ENCODE data around the gene GRIP1.

Gene GRIP1

GRCh38 chr12:66375560-66375959 is 303.3 kb downstream of the GRIP1 start:
- no peak for DNase-seq

DNA sequence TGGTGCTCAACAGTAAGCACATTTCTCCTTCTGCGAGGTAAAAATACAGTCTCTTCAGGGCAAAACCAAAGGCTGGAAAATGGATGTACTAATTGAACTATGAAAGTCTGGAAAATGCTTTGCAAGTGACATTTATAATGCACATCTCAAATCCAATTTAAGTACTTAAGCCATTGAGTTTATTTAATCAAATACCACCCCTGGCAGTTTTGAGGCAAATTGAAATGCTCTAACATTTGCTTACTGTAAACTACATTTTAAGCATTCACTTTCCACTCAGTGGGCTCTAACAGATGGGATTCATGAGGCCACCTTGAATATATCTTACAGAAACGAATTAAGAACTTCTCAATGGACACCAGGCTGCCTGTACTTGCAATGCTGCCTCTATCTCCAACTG is 306.9 kb downstream of the GRIP1 start:
- no peak for DNase-seq

DNA sequence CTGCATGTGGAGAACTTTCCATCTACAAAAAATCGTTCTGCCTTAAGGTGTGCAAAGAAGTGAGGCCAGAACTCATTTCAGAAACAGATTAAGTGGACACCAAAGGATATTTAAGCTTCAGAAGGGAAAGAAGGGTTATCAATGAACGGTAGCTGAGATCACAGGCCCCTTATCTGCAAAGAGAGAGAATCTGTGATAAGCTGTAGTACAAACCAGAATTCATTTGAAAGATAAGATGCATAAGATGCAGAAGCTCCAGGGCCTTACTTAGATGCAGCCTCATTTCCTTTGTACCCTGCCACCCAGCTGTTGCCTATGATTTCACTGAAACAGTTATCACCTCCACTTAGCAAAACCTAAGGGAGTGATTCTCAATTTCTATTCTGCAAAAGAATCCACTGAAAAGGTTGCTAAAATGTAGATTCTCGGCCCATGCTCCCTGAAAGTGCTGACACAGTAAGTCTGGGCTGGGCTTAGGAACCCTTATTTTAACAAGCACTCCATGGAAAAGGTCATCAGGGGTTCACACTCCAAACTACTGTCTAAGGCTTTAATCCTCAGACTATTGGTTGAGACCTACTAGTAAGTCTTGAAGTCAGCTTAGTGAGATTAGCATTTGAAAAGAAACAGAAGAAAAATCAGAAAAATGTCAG is 311.7 kb downstream of the GRIP1 start:
- DNase-seq: no peak

GRCh38 chr12:66365718-66366490 is 313.0 kb downstream of the GRIP1 start:
- DNase-seq: peak; percentile 17

DNA sequence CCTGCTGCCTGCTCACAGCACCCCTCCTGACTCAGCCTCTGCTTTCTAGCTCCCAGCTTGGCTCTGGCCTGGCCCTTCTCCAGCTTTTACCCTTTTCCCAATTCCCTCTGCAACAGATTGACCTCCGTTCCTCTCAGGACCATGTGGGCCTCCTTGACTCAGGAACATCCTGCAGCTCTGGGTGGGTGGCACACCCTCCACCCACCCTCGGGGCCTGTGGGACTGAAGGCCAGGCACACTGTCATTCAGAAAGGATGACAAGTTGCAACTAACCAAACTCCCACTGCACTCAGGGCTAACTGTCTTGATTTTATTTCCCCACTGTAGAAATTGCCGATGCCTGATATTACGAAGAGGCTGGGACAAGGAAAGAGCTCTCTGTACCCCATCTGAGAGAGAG is 317.2 kb downstream of the GRIP1 start:
- no peak for DNase-seq

GRCh38 chr12:66359300-66359699 is 319.6 kb downstream of the GRIP1 start:
- no peak for DNase-seq

GRCh38 chr12:66354291-66354690 is 324.6 kb downstream of the GRIP1 start:
- peak; percentile 26 for DNase-seq

DNA sequence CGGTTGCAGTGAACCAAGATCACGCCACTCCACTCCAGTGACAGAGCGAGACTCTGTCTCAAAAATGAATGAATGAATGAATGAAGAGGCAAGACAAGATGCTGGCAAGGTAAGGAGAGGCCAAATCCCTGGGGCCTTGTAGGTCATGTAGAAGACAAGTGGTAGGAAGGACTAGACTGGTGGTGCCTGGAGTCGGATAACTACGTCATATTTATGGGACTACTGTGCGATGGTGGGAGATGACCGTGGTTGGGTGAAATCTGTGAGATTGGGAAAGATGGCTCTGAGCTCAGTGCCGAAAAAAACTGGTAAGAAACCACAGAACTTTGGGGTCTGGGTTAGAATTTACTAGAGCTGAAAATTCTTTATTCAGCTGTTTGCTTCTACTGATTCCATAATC is 326.0 kb downstream of the GRIP1 start:
- no peak for DNase-seq

GRCh38 chr12:66352197-66352596 is 326.7 kb downstream of the GRIP1 start:
- DNase-seq: peak; percentile 34

- no peak for DNase-seq
Measured at GRCh38 chr12:66351301-66351700, 327.6 kb downstream of the GRIP1 start.

DNA sequence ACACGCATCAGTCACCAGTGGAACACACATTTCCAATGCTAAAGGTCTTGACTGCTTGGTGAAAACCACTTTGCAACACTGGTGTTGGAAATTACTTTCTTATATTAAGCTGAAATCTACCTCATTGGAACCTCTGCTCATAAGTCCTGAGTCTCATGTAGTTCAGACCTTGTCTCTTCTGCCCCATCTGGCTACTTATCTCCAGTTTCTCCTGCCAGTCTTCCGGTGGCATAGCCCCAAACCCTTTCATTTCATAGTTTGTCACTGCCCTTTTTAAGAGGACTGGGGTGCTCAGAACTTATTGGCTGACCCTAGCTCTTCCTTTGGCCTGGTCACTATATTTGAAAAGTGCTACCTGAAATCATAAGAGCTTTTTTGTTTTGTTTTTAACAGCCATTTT is 332.9 kb downstream of the GRIP1 start:
- no peak for DNase-seq

GRCh38 chr12:66345212-66345611 is 333.7 kb downstream of the GRIP1 start:
- DNase-seq: no peak

GRCh38 chr12:66341126-66341525 is 337.8 kb downstream of the GRIP1 start:
- DNase-seq: no peak

- DNase-seq: peak; percentile 25
Measured at GRCh38 chr12:66340131-66340530, 338.7 kb downstream of the GRIP1 start.

- DNase-seq: no peak
Measured at GRCh38 chr12:66337381-66338010, 341.4 kb downstream of the GRIP1 start.

GRCh38 chr12:66335746-66336145 is 343.1 kb downstream of the GRIP1 start:
- no peak for DNase-seq

DNA sequence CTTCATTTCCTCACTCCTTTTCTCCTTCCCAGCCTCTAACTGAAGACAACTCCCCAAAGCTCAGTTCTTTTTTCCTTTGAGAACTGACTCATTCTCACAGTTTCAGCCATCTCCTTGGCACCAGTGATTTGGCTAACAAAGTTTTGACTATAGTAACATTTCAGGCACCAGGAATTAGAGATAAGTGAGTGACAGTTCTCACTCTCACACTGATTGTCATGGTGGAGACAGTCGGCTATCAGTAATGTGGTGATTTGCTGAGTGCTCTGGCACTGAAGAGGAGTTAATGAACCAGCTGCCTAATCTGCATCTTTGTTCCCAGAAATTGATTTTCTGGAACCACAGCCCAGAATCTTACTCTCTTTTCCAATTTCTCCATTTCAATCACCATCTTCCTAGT is 347.1 kb downstream of the GRIP1 start:
- no peak for DNase-seq

GRCh38 chr12:66331016-66331415 is 347.9 kb downstream of the GRIP1 start:
- DNase-seq: no peak

DNA sequence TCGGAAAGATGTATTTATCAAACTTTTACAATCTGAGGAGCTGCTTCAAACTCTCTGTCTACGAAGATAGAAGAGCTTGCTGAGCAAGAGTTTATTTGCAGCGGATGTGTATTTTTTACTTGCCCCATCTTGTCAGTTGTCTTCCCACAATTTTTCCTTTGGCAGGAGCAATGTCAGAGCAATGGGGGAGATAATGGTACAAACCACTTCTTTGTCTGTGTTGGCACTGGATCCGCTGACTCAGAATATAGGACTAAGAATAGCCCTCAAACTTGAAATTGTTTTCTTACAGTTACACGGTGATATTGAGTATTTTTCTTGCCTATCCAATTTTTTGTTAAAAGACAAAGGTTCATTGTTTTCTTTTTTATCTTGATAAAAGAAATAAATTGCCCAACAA is 348.9 kb downstream of the GRIP1 start:
- DNase-seq: peak; percentile 22

GRCh38 chr12:66323017-66323416 is 355.9 kb downstream of the GRIP1 start:
- DNase-seq: no peak

- DNase-seq: no peak
Measured at GRCh38 chr12:66321435-66321834, 357.4 kb downstream of the GRIP1 start.

DNA sequence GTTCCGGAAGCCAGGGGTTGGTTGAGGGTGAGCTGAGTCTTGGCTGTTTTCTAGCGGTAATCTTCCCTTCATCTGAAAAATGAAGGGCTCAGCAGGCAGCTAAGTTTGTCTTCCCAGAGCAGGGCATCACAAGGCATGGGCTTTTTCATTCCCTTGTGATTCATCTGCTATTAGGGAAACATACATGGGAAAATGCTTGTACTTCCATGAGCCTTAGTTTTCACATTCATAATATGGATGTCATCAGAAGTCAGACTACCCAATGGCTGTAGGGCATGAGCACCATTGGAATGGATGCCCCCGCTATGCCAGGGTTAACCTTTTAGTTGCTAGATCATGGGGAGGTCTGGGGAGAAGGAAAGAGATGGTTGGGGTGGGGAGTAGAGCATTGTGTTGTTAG is 357.9 kb downstream of the GRIP1 start:
- DNase-seq: no peak

GRCh38 chr12:66319266-66319954 is 359.5 kb downstream of the GRIP1 start:
- DNase-seq: no peak
